ENCODE results near the gene COL13A1.

GRCh38 chr10:69938541-69938991 is 136.9 kb downstream of the COL13A1 start:
- no peak for TF ChIP-seq EZH2 (IDR thresholded peaks at IDR 0.05; ENCODE audit: borderline replicate concordance, low read length)
- no peak for TF ChIP-seq CTCF (IDR thresholded peaks at IDR 0.05; ENCODE audit: low read length)
